HepG2 (cell line): ENCODE results near the gene EGFR. TPM values are rescaled to one million over a fixed set of nuclear protein-coding genes. Genes with fewer than 3 reads are reported as not detected.

Source experiments
- FOXP4 ChIP-seq: sonication (generic); formaldehyde crosslinking; IDR thresholded peaks from 2 replicates; pipeline ENCODE4 v1.4.0; 2020; ENCODE audit warnings: missing genetic modification reagents
- GATA4 ChIP-seq: sonication (generic); IDR thresholded peaks from 2 replicates; pipeline ENCODE4 v1.6.1; 2016; ENCODE audit warnings: antibody characterized with exemption, low read depth, borderline replicate concordance
- GATAD2A ChIP-seq: IDR thresholded peaks from 2 replicates; pipeline ENCODE4 v1.6.1; 2016
- HNF4A ChIP-seq: sonication (generic); formaldehyde crosslinking; IDR thresholded peaks from 2 replicates; pipeline ENCODE4 v1.4.0; 2020; ENCODE audit warnings: missing genetic modification reagents
- HOXA3 ChIP-seq: sonication (generic); formaldehyde crosslinking; IDR thresholded peaks from 2 replicates; pipeline ENCODE4 v1.5.0; 2020; ENCODE audit warnings: missing genetic modification reagents
- IRF9 ChIP-seq: sonication (generic); formaldehyde crosslinking; IDR thresholded peaks from 2 replicates; pipeline ENCODE4 v1.8.0; 2022; ENCODE audit warnings: missing genetic modification reagents, mild to moderate bottlenecking, borderline replicate concordance
- KDM2A ChIP-seq: sonication (generic); formaldehyde crosslinking; IDR thresholded peaks from 2 replicates; pipeline ENCODE4 v1.4.0; 2020; ENCODE audit warnings: low read depth, missing genetic modification reagents, borderline replicate concordance
- MEIS2 ChIP-seq: sonication (generic); formaldehyde crosslinking; IDR thresholded peaks from 2 replicates; pipeline ENCODE4 v1.9.0; 2021; ENCODE audit warnings: mild to moderate bottlenecking, missing genetic modification reagents
- MYPOP ChIP-seq: sonication (generic); formaldehyde crosslinking; IDR thresholded peaks from 2 replicates; pipeline ENCODE4 v1.8.1; 2023; ENCODE audit warnings: mild to moderate bottlenecking, moderate library complexity, missing genetic modification reagents
- ONECUT2 ChIP-seq: sonication (generic); formaldehyde crosslinking; IDR thresholded peaks from 2 replicates; pipeline ENCODE4 v1.4.0; 2020; ENCODE audit warnings: missing genetic modification reagents
- PITX1 ChIP-seq: sonication (generic); formaldehyde crosslinking; IDR thresholded peaks from 2 replicates; pipeline ENCODE4 v1.5.1; 2020; ENCODE audit warnings: mild to moderate bottlenecking, missing genetic modification reagents
- SOX6 ChIP-seq, 2 experiments: fragments of 450-650 bp in 1 of 2; sonication (generic) in 1 of 2; formaldehyde crosslinking in 1 of 2; IDR thresholded peaks; 2 replicates each; pipeline versions ENCODE4 v1.4.0 to v1.6.1; 2017 to 2020; ENCODE audit warnings: antibody characterized with exemption in 1 of 2, mild to moderate bottlenecking in 1 of 2, missing genetic modification reagents in 1 of 2
- TAF15 ChIP-seq: fragments of 200-400 bp; formaldehyde crosslinking; IDR thresholded peaks from one replicate; pipeline ENCODE4 v1.6.1; 2018; ENCODE audit warnings: mild to moderate bottlenecking, low read depth, low read length; ENCODE audit not compliant: poor library complexity, severe bottlenecking
- YEATS4 ChIP-seq: sonication (generic); formaldehyde crosslinking; IDR thresholded peaks from 2 replicates; pipeline ENCODE4 v1.4.0; 2020; ENCODE audit warnings: missing genetic modification reagents, borderline replicate concordance
- ZBTB33 ChIP-seq: sonication (generic); formaldehyde crosslinking; IDR thresholded peaks from 2 replicates; pipeline ENCODE4 v1.4.0; 2020; ENCODE audit warnings: missing genetic modification reagents
- ZNF710 ChIP-seq: sonication (generic); formaldehyde crosslinking; IDR thresholded peaks from 2 replicates; pipeline ENCODE4 v1.5.0; 2020; ENCODE audit warnings: mild to moderate bottlenecking, missing genetic modification reagents, borderline replicate concordance
- polyA plus RNA-seq, 8 experiments: library from polyadenylated mRNA; depleted of rRNA in 3 of 8; stranded (reverse) in 7 of 8; unstranded in 1 of 8; fragments of >200 nt; fragmentation: Illumina TruSeq in 4 of 8; extraction: Trizol in 4 of 8; gene quantifications; 2 replicates each; pipeline versions ENCODE4 v1.2.1 to v1.2.3, GENCODE V29; 2011 to 2016; ENCODE audit warnings: low read depth in 4 of 8, missing spikeins in 1 of 8, mixed read lengths in 1 of 8; ENCODE audit not compliant: insufficient read depth in 1 of 8
- total RNA-seq, 5 experiments: library from RNA; depleted of rRNA; stranded (reverse); fragments of >200 nt; fragmentation: Illumina TruSeq; extraction: Trizol; gene quantifications; 2 replicates each; pipeline ENCODE4 v1.2.3, GENCODE V29; 2016; ENCODE audit warnings: low read depth in 1 of 5

EGFR gene
- total and polyA plus RNA-seq, 2 of the 13 experiments (the other 11 are each of a cell fraction or from before 2014, with no cell fraction given), result 7.0 to 10.0 TPM

- TF ChIP-seq FOXP4, result peak; percentile 74
- TF ChIP-seq ZBTB33 (CRISPR knock-in tag), result no peak
- TF ChIP-seq KDM2A, result no peak
- peak; percentile 29; the same call in 1 of the 2 replicates for TF ChIP-seq MYPOP (CRISPR knock-in tag)
- peak; percentile 59 for TF ChIP-seq GATAD2A (CRISPR knock-in tag)
- 0 out of 2 replicates have a peak, but pooled peaks have one; percentile 26 for TF ChIP-seq YEATS4 (CRISPR knock-in tag)
- TF ChIP-seq TAF15, result no peak
- 0 out of 2 replicates have a peak, but pooled peaks have one; percentile 26 for TF ChIP-seq IRF9 (CRISPR knock-in tag)
- no peak for TF ChIP-seq GATA4
- TF ChIP-seq SOX6 (IDR thresholded peaks at IDR 0.05), result no peak
- no peak; the same call in 1 of the 2 replicates for TF ChIP-seq SOX6 (CRISPR knock-in tag; IDR thresholded peaks at IDR 0.05)
- TF ChIP-seq HNF4A (CRISPR knock-in tag), result peak; percentile 43; the same call in 1 of the 2 replicates
- TF ChIP-seq MEIS2 (CRISPR knock-in tag), result 0 out of 2 replicates have a peak, but pooled peaks have one; percentile 45
- peak; percentile 18; the same call in 1 of the 2 replicates for TF ChIP-seq ONECUT2 (CRISPR knock-in tag)
- TF ChIP-seq HOXA3 (CRISPR knock-in tag), result 0 out of 2 replicates have a peak, but pooled peaks have one; percentile 16
- TF ChIP-seq PITX1 (CRISPR knock-in tag), result peak; percentile 21; the same call in 1 of the 2 replicates
- peak; percentile 41; the same call in 1 of the 2 replicates for TF ChIP-seq ZNF710 (CRISPR knock-in tag)
Measured at GRCh38 chr7:55070271-55070743, 51.5 kb downstream of the EGFR start (continued).
